HepG2 (cell line): ENCODE measurements around the gene PALM. TPM values are rescaled to one million over a fixed set of nuclear protein-coding genes. Genes with fewer than 3 reads are reported as not detected.

ENCODE experiments used
- ATAC-seq: fragments of 200-7000 bp; cut with Tn5 transposase; 3 replicates; pipeline ENCODE4 v1.9.1; 2020; ENCODE audit warnings: mild to moderate bottlenecking, moderate library complexity
- BruUV-seq: library from RNA; stranded (reverse); fragments of 400-500 nt; replicated peaks from 2 replicates; lab custom pipeline; 2021; lab: Mats Ljungman, UMichigan
- CTCF ChIA-PET: fragments of 300-600 bp; formaldehyde crosslinking; extraction: SDS; loops from one replicate; lab custom pipeline; 2021; ENCODE audit warnings: low total read pairs, inconsistent platforms, low intra/inter-chr PET ratio; lab: Yijun Ruan, JAX
- POLR2A ChIA-PET: fragments of 350-600 bp; sonication (Branson Sonifier 250); formaldehyde crosslinking; loops from one replicate; lab custom pipeline; 2020; ENCODE audit warnings: antibody characterized with exemption, inconsistent platforms; lab: Yijun Ruan, JAX
- DNase-seq: peaks from one replicate; pipeline ENCODE4 v3.0.0-alpha.2; 2015; ENCODE audit warnings: low spot score
- FAIRE-seq: peaks from 3 replicates; lab custom pipeline; 2011; peaks lifted over from hg19 to GRCh38; lab: Jason Lieb, UNC
- H2AFZ ChIP-seq: one replicate; pipeline ENCODE4 v1.6.1; 2011; ENCODE audit warnings: low read length, inconsistent platforms
- H3K27ac ChIP-seq: fragments of 300-600 bp; 3 replicates; pipeline ENCODE4 v1.8.0; 2011; ENCODE audit warnings: mixed run types, mild to moderate bottlenecking, mixed read lengths, low read length, inconsistent platforms; ENCODE audit not compliant: insufficient read depth; ENCODE audit errors: extremely low read length
- H3K27me3 ChIP-seq, 2 experiments: fragments of 200-600 bp in 1 of 2; 2 replicates in 1 of 2; 3 replicates in 1 of 2; pipeline versions ENCODE4 v1.6.0 to v1.8.0; 2011; ENCODE audit warnings: low read length in 2 of 2, mild to moderate bottlenecking in 2 of 2, moderate library complexity in 2 of 2, inconsistent platforms in 1 of 2; ENCODE audit not compliant: insufficient read depth in 2 of 2, control insufficient read depth in 1 of 2
- H3K36me3 ChIP-seq, 2 experiments: fragments of 200-600 bp in 1 of 2; replicated peaks in 1 of 2; 2 replicates in 1 of 2; 3 replicates in 1 of 2; pipeline versions ENCODE4 v1.5.1 to v1.8.0; 2011; ENCODE audit warnings: low read length in 2 of 2, inconsistent platforms in 1 of 2; ENCODE audit not compliant: insufficient read depth in 2 of 2, control insufficient read depth in 1 of 2
- H3K4me1 ChIP-seq: 2 replicates; pipeline ENCODE4 v1.5.1; 2012; ENCODE audit warnings: low read length, inconsistent platforms; ENCODE audit not compliant: insufficient read depth
- H3K4me2 ChIP-seq: 2 replicates; pipeline ENCODE4 v1.6.0; 2011; ENCODE audit warnings: low read depth, low read length, inconsistent platforms
- H3K4me3 ChIP-seq, 3 experiments: fragments of 200-600 bp in 1 of 3; sonication (generic), shearing (Covaris generic) in 1 of 3; replicated peaks in 1 of 3; 2 replicates each; pipeline ENCODE4 v1.5.1; 2011 to 2016; ENCODE audit warnings: low read length in 3 of 3, inconsistent platforms in 2 of 3, low read depth in 2 of 3, mild to moderate bottlenecking in 2 of 3, control low read depth in 1 of 3, mixed read lengths in 1 of 3; ENCODE audit not compliant: insufficient read depth in 1 of 3
- H3K79me2 ChIP-seq: one replicate; pipeline ENCODE4 v1.6.1; 2011; ENCODE audit warnings: low read length, inconsistent platforms; ENCODE audit not compliant: insufficient read depth
- H3K9ac ChIP-seq: 2 replicates; pipeline ENCODE4 v1.6.0; 2011; ENCODE audit warnings: mild to moderate bottlenecking, low read depth, low read length, inconsistent platforms; ENCODE audit not compliant: insufficient read depth
- H3K9me3 ChIP-seq: 2 replicates; pipeline ENCODE4 v1.5.1; 2012; ENCODE audit warnings: mild to moderate bottlenecking, low read length
- H4K20me1 ChIP-seq: 2 replicates; pipeline ENCODE4 v1.6.0; 2011; ENCODE audit warnings: inconsistent platforms, mild to moderate bottlenecking, low read length, moderate library complexity; ENCODE audit not compliant: insufficient read depth
- BRF2 ChIP-seq: sonication (generic); formaldehyde crosslinking; IDR thresholded peaks from 2 replicates; pipeline ENCODE4 v1.8.1; 2022; ENCODE audit warnings: mild to moderate bottlenecking, missing genetic modification reagents
- MLX ChIP-seq: IDR thresholded peaks from 2 replicates; pipeline ENCODE4 v1.6.1; 2016
- ZFP36L1 ChIP-seq: sonication (generic); formaldehyde crosslinking; IDR thresholded peaks from 2 replicates; pipeline ENCODE4 v1.8.0; 2022; ENCODE audit warnings: mild to moderate bottlenecking, missing genetic modification reagents, moderate library complexity
- ZKSCAN1 ChIP-seq: fragments of 150-350 bp; IDR thresholded peaks from 2 replicates; pipeline ENCODE4 v1.6.1; 2014; ENCODE audit warnings: low read length
- ZNF17 ChIP-seq: sonication (generic); formaldehyde crosslinking; IDR thresholded peaks from 2 replicates; pipeline ENCODE4 v1.5.0; 2020; ENCODE audit warnings: mild to moderate bottlenecking, missing genetic modification reagents
- ZNF687 ChIP-seq: sonication (generic); formaldehyde crosslinking; IDR thresholded peaks from 2 replicates; pipeline ENCODE4 v1.5.1; 2020; ENCODE audit warnings: mild to moderate bottlenecking, missing genetic modification reagents, moderate library complexity
- WGBS: methylation state at CpG from one replicate; pipeline ENCODE4 v1.1.6; 2017; ENCODE audit warnings: low lambda C conversion rate; 5-methylcytosine and 5-hydroxymethylcytosine counted together
- in situ Hi-C: cut with HindIII; loops from 2 replicates; pipeline ENCODE4 v1.10.0; 2017; ENCODE audit warnings: low pct_unique_long_range_greater_than_20kb; ENCODE audit not compliant: extremely low pct_ligation_motif_present
- intact Hi-C: fragments of 100-400 bp; cut with micrococcal nuclease; formaldehyde crosslinking; loops from one replicate; pipeline ENCODE4 v1.10.0; 2022; ENCODE audit not compliant: unreplicated experiment
- polyA plus RNA-seq, 8 experiments: library from polyadenylated mRNA; depleted of rRNA in 3 of 8; stranded (reverse) in 7 of 8; unstranded in 1 of 8; fragments of >200 nt; fragmentation: Illumina TruSeq in 4 of 8; extraction: Trizol in 4 of 8; gene quantifications; 2 replicates each; pipeline versions ENCODE4 v1.2.1 to v1.2.3, GENCODE V29; 2011 to 2016; ENCODE audit warnings: low read depth in 4 of 8, missing spikeins in 1 of 8, mixed read lengths in 1 of 8; ENCODE audit not compliant: insufficient read depth in 1 of 8
- total RNA-seq, 5 experiments: library from RNA; depleted of rRNA; stranded (reverse); fragments of >200 nt; fragmentation: Illumina TruSeq; extraction: Trizol; gene quantifications; 2 replicates each; pipeline ENCODE4 v1.2.3, GENCODE V29; 2016; ENCODE audit warnings: low read depth in 1 of 5

The PALM gene
- total and polyA plus RNA-seq, 2 of the 13 experiments (the other 11 are each of a cell fraction or from before 2014, with no cell fraction given), result 4.0 to 9.7 TPM

- no peak for TF ChIP-seq ZFP36L1 (CRISPR knock-in tag)
- no peak for TF ChIP-seq ZNF17 (CRISPR knock-in tag)
- TF ChIP-seq ZNF687 (CRISPR knock-in tag), result 0 out of 2 replicates have a peak, but pooled peaks have one; percentile 4
- TF ChIP-seq, all 625 proteins: peak for 2
These were observed 14.5 kb downstream of the PALM start (continued) for GRCh38 chr19:723247-723646.

- H3K79me2 ChIP-seq, result no peaks in the 10 kb centered on the region
- POLR2A ChIA-PET, result interaction anchor here (1.8 kb wide), 1 partner anchor 20 kb away, joined by 6 read pairs; no protein-coding TSS in a partner anchor
- H2AFZ ChIP-seq, result no peak overlapping the region
- H3K4me1 ChIP-seq, result peaks cover 30% of the 10 kb centered on the region
- in situ Hi-C loops (no loop called here), intact Hi-C loops (no loop called here)
- FAIRE-seq (no peak), ATAC-seq (no peak), DNase-seq (no peak)
- no peak overlapping the region for H3K9ac ChIP-seq
- no peaks in the 10 kb centered on the region for H3K9me3 ChIP-seq
- H3K4me2 ChIP-seq, result no peak overlapping the region
- H3K4me3 ChIP-seq, result no peak overlapping the region
- H3K36me3 ChIP-seq, result no peaks in the 10 kb centered on the region
- TF ChIP-seq BRF2 (CRISPR knock-in tag), result no peak
- no peak for TF ChIP-seq MLX (CRISPR knock-in tag)
- TF ChIP-seq ZKSCAN1, result peak; percentile 71; the same call in 1 of the 2 replicates
- H3K27me3 ChIP-seq, result no peaks in the 10 kb centered on the region
- 93% methylated on average over 18 of the region's 18 CpGs for WGBS
- CTCF ChIA-PET, result no interaction called here
- BruUV-seq, result no TSS peak
- H3K27ac ChIP-seq, result no peak overlapping the region
- no peaks in the 10 kb centered on the region for H4K20me1 ChIP-seq
These were observed 15.0 kb downstream of the PALM start for GRCh38 chr19:723714-724113.
